ENCODE data around the gene GOLM1.

GRCh38 chr9:85987236-85987635, 112.1 kb downstream of the GOLM1 start:
- no peak for TF ChIP-seq CTCF (conservative IDR thresholded peaks at IDR 0.05 in 1 of 2, IDR thresholded peaks at IDR 0.05 in 1 of 2; ENCODE audit: extremely low read depth in 1 of 2, insufficient read depth in 1 of 2, low read depth in 1 of 2, low read length in 2 of 2)
- no peak for TF ChIP-seq EZH2 (IDR thresholded peaks at IDR 0.05; ENCODE audit: borderline replicate concordance, low read length)

Measured in mammary epithelial cell (primary cell).